Thoracic aorta (tissue), 2 donors: Measurements from ENCODE around the gene PLA2G15. TPM values are rescaled to one million over a fixed set of nuclear protein-coding genes. Genes with fewer than 3 reads are reported as not detected.
A peak's percentile ranks its signal among the peaks of the same experiment; 100 is the strongest.

Source experiments
- ATAC-seq: fragments of 150-250 bp; one replicate; pipeline ENCODE4 v1.8.0; 2017; ENCODE audit warnings: low read depth; ENCODE audit not compliant: insufficient number of reproducible peaks, low FRiP score
- DNase-seq: peaks from one replicate; pipeline ENCODE4 v3.0.0-alpha.2; 2020; ENCODE audit warnings: low spot score
- H3K27ac ChIP-seq, 2 donors: fragments of 200-600 bp; sonication (generic); 1 replicate in 1 of 2; 2 replicates in 1 of 2; pipeline ENCODE4 v1.5.1; 2016; ENCODE audit warnings: mild to moderate bottlenecking in 2 of 2, moderate library complexity in 2 of 2
- H3K27me3 ChIP-seq: fragments of 200-600 bp; sonication (generic); replicated peaks from 2 replicates; pipeline ENCODE4 v1.6.0; 2016; ENCODE audit warnings: mild to moderate bottlenecking; ENCODE audit not compliant: insufficient read depth
- H3K36me3 ChIP-seq: fragments of 200-600 bp; sonication (generic); one replicate; pipeline ENCODE4 v1.5.1; 2016
- H3K4me1 ChIP-seq, 2 donors: fragments of 200-600 bp; sonication (generic); 1 replicate in 1 of 2; 2 replicates in 1 of 2; pipeline versions ENCODE4 v1.5.1 to v1.6.0; 2016; ENCODE audit warnings: low read depth in 2 of 2, mild to moderate bottlenecking in 1 of 2; ENCODE audit not compliant: control insufficient read depth in 1 of 2
- H3K4me3 ChIP-seq: fragments of 200-600 bp; sonication (generic); 2 replicates; pipeline ENCODE4 v1.5.1; 2016; ENCODE audit warnings: mild to moderate bottlenecking
- H3K9me3 ChIP-seq: fragments of 200-600 bp; sonication (generic); 2 replicates; pipeline ENCODE4 v1.5.1; 2016
- CTCF ChIP-seq: fragments of 200-600 bp; sonication (generic); IDR thresholded peaks from one replicate; pipeline ENCODE4 v1.5.1; 2019; ENCODE audit warnings: antibody characterized with exemption
- total RNA-seq, 2 donors: library from RNA; depleted of rRNA; stranded (reverse); fragments of >200 nt; gene quantifications; one replicate each; pipeline versions ENCODE4 v1.1.0 to v1.2.3, GENCODE V29; 2016

PLA2G15 gene
- total RNA-seq, 2 donors from 2014 or later: 17.8 to 34.9 TPM

GRCh38 chr16:68273896-68274295 is 28.7 kb downstream of the PLA2G15 start:
- H3K36me3 ChIP-seq: peaks cover 7% of the 10 kb centered on the region
- DNase-seq: no peak
- no peak for TF ChIP-seq CTCF
- H3K27ac ChIP-seq: peak overlapping the region in 1 of 2 donors; percentile 13
- no peaks in the 10 kb centered on the region for H3K27me3 ChIP-seq
- peaks cover 23 to 41% of the 10 kb centered on the region in 2 donors for H3K4me1 ChIP-seq
- ATAC-seq: no peak
- H3K9me3 ChIP-seq: no peaks in the 10 kb centered on the region
- H3K4me3 ChIP-seq: no peak overlapping the region

GRCh38 chr16:68274441-68274840 is 29.3 kb downstream of the PLA2G15 start:
- DNase-seq: no peak
- TF ChIP-seq CTCF: no peak
- H3K9me3 ChIP-seq: no peaks in the 10 kb centered on the region
- no peaks in the 10 kb centered on the region for H3K27me3 ChIP-seq
- H3K36me3 ChIP-seq: peaks cover 7% of the 10 kb centered on the region
- H3K4me1 ChIP-seq: peaks cover 23 to 40% of the 10 kb centered on the region in 2 donors
- no peak overlapping the region for H3K4me3 ChIP-seq
- peak overlapping the region in 1 of 2 donors; percentile 56 for H3K27ac ChIP-seq
- no peak for ATAC-seq

DNA sequence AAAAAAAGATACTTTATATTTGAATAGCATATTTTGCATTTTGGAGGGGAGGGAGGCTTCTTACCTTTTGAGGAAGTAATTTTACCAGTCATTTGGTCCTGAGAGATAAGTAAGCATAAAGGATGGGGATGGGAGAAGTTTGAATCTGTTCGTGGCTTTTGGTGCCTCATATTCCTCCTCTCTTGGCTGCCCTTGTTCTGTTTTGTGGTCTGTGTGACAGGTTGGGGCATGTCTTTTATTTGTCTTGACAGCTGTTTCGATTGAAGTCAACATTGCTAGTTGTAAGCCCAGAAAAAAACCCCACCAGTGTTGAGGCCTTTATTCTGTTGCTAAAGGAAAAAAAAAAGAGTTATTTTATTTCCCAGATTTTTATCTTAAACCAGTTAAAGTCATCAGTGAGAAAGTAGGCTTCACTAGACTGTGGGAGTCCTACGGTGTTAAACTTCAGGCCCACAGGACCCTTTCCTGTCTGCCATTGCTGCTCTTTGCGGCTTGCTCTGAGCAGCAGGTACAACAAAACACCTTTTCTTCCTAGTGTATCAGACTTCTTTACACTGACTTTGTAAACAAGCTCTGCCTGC is 30.5 kb downstream of the PLA2G15 start:
- Histone ChIP-seq H3K9me3 (no peaks in the 10 kb centered on the region), H3K4me3 (no peak overlapping the region), H3K27me3 (no peaks in the 10 kb centered on the region), H3K36me3 (peaks cover 7% of the 10 kb centered on the region), H3K27ac (peak overlapping the region; percentile 56 to 74), H3K4me1 (peaks cover 23 to 33% of the 10 kb centered on the region in 2 donors)
- no peak for TF ChIP-seq CTCF
- DNase-seq (no peak), ATAC-seq (no peak)

DNA sequence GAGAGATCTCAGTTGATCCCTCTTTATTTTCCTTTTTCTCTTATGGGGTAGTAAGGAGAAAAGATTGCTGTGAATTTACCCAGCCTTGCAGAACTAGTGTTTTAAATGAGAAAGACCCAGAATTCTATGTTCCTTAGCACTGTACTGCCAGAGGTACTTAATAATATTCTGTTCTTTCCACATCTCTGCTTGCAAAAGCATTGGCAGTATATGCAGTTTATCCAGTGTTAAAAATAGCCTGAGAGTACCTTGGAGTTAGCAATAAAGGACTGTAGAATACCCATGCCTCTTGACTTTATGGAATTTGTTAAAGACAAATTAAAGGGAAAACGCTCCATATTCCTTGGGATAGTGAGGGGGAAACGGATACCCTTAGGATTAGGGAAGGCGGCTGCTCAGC is 31.1 kb downstream of the PLA2G15 start:
- TF ChIP-seq CTCF: no peak
- Histone ChIP-seq H3K4me3 (peak overlapping the region; percentile 7), H3K4me1 (peaks cover 23 to 32% of the 10 kb centered on the region in 2 donors), H3K27me3 (no peaks in the 10 kb centered on the region), H3K9me3 (no peaks in the 10 kb centered on the region), H3K27ac (peak overlapping the region; percentile 62 to 74), H3K36me3 (peaks cover 7% of the 10 kb centered on the region)
- ATAC-seq (no peak), DNase-seq (no peak)

DNA sequence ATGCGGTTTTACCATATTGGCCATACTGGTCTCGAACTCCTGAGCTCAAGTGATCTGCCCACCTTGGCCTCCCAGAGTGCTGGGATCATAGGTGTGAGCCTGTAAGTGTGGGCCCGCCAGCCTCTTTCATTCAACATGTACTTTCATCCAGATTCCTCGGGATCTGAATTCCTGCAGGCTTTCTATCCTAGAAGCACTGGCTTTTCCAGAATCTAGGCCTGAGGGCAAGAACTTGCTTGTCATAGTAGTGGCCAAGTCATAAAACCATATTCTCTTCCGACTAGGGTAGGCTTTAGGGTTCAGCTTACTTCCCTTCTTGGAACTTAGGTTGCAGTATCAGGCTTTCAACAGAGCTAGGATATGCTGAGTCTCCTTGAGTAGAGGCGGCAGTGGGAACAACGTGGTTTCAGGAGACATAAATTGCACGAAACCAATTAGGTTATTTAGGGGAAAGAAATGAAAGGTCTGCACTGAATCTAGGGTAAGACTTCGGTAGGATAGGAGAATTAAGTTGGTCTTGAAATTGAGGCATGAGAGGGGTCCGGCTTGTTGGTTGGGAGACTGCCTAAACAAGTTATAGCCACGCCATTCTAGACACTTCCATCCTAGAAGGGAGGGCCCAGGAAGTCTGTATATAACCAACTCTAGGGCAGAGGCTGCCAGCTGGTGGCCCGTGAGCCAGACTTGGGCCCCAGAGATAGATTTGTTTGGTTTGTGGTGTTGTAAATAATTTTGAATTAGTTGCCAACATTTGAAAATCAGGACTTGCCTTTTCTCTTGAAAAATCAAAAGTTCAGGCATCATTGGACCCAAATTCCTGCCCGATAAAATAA is 34.8 kb downstream of the PLA2G15 start:
- Histone ChIP-seq H3K27ac (no peak overlapping the region), H3K4me3 (no peak overlapping the region), H3K27me3 (no peaks in the 10 kb centered on the region), H3K4me1 (peaks cover 32 to 36% of the 10 kb centered on the region in 2 donors), H3K36me3 (peaks cover 7% of the 10 kb centered on the region), H3K9me3 (no peaks in the 10 kb centered on the region)
- DNase-seq (no peak), ATAC-seq (no peak)
- TF ChIP-seq CTCF: no peak
